GM12878 (cell line): Measurements from ENCODE around the gene SMTNL1. TPM values are rescaled to one million over a fixed set of nuclear protein-coding genes. Genes with fewer than 3 reads are reported as not detected.

ENCODE experiments used
- ATAC-seq: fragments of 200-7000 bp; cut with Tn5 transposase; 3 replicates; pipeline ENCODE4 v1.9.1; 2020; ENCODE audit warnings: mild to moderate bottlenecking, moderate library complexity
- BruUV-seq: library from RNA; stranded (reverse); fragments of 400-500 nt; replicated peaks from 2 replicates; lab custom pipeline; 2021; lab: Mats Ljungman, UMichigan
- CTCF ChIA-PET: fragments of 300-600 bp; sonication (Branson Sonifier 250); formaldehyde crosslinking; extraction: SDS; loops from one replicate; lab custom pipeline; 2021; ENCODE audit warnings: inconsistent platforms; lab: Yijun Ruan, JAX
- POLR2A ChIA-PET: fragments of 350-600 bp; formaldehyde crosslinking; extraction: SDS; loops from one replicate; lab custom pipeline; 2021; ENCODE audit warnings: inconsistent platforms; lab: Charles Lee
- RAD21 ChIA-PET: fragments of 300-600 bp; sonication (Branson Sonifier 250); formaldehyde crosslinking; loops from one replicate; lab custom pipeline; 2023; ENCODE audit warnings: antibody characterized with exemption; ENCODE audit not compliant: unreplicated experiment; lab: Charles Lee
- SMC1A ChIA-PET: fragments of 300-600 bp; sonication (Branson Sonifier 250); formaldehyde crosslinking; loops from one replicate; lab custom pipeline; 2023; ENCODE audit not compliant: unreplicated experiment, uncharacterized antibody; lab: Charles Lee
- DNase-seq: peaks from one replicate; pipeline ENCODE4 v3.0.0-alpha.2; 2011; ENCODE audit warnings: low read depth, low spot score
- FAIRE-seq: peaks from 3 replicates; lab custom pipeline; 2011; peaks lifted over from hg19 to GRCh38; lab: Jason Lieb, UNC
- H2AFZ ChIP-seq: 2 replicates; pipeline ENCODE4 v1.6.0; 2011; ENCODE audit warnings: low read depth, low read length, control low read depth; ENCODE audit not compliant: control insufficient read depth
- H3K27ac ChIP-seq: 2 replicates; pipeline ENCODE4 v1.5.1; 2011; ENCODE audit warnings: control low read depth; ENCODE audit not compliant: control insufficient read depth, insufficient read depth
- H3K27me3 ChIP-seq, 2 experiments: replicated peaks in 1 of 2; 2 replicates each; pipeline versions ENCODE4 v1.6.0 to v1.6.1; 2011; ENCODE audit warnings: low read length in 1 of 2; ENCODE audit not compliant: control insufficient read depth in 2 of 2, insufficient read depth in 2 of 2
- H3K36me3 ChIP-seq, 2 experiments: 2 replicates each; pipeline ENCODE4 v1.5.1; 2011; ENCODE audit warnings: low read length in 1 of 2; ENCODE audit not compliant: control insufficient read depth in 2 of 2, insufficient read depth in 2 of 2
- H3K4me1 ChIP-seq: 2 replicates; pipeline ENCODE4 v1.6.1; 2011; ENCODE audit warnings: mild to moderate bottlenecking, low read length, moderate library complexity, mixed read lengths; ENCODE audit not compliant: control insufficient read depth, insufficient read depth
- H3K4me2 ChIP-seq: 2 replicates; pipeline ENCODE4 v1.6.0; 2011; ENCODE audit warnings: control low read depth; ENCODE audit not compliant: control insufficient read depth, insufficient read depth
- H3K4me3 ChIP-seq: fragments of 200-600 bp; sonication (generic); 2 replicates; pipeline ENCODE4 v1.5.1; 2016
- H3K79me2 ChIP-seq: 2 replicates; pipeline ENCODE4 v1.6.0; 2011; ENCODE audit warnings: low read length; ENCODE audit not compliant: control insufficient read depth, insufficient read depth
- H3K9ac ChIP-seq: 2 replicates; pipeline ENCODE4 v1.8.0; 2011; ENCODE audit warnings: low read length, control low read depth, mixed read lengths; ENCODE audit not compliant: control insufficient read depth, insufficient read depth
- H3K9me3 ChIP-seq: replicated peaks from 3 replicates; pipeline ENCODE4 v1.5.1; 2011; ENCODE audit warnings: mild to moderate bottlenecking, low read length; ENCODE audit not compliant: control insufficient read depth, insufficient read depth
- H4K20me1 ChIP-seq: 2 replicates; pipeline ENCODE4 v1.6.0; 2011; ENCODE audit not compliant: control insufficient read depth, insufficient read depth
- CHD4 ChIP-seq: fragments of 200-600 bp; sonication (generic); IDR thresholded peaks from 2 replicates; pipeline ENCODE4 v1.6.1; 2016; ENCODE audit warnings: mild to moderate bottlenecking
- EZH2 ChIP-seq: IDR thresholded peaks from 2 replicates; pipeline ENCODE4 v1.6.1; 2012; ENCODE audit warnings: low read depth, mild to moderate bottlenecking, control low read depth, inconsistent platforms, low read length, borderline replicate concordance; ENCODE audit not compliant: control insufficient read depth
- FOS ChIP-seq: IDR thresholded peaks from 3 replicates; pipeline ENCODE4 v1.6.1; 2011; ENCODE audit warnings: borderline replicate concordance; ENCODE audit not compliant: insufficient read length; ENCODE audit errors: extremely low read depth
- GATAD2B ChIP-seq: fragments of 450-650 bp; conservative IDR thresholded peaks from 2 replicates; pipeline ENCODE4 v1.6.1; 2017; ENCODE audit warnings: low read depth, mild to moderate bottlenecking, moderate library complexity
- PRDM15 ChIP-seq: fragments of 450-650 bp; formaldehyde crosslinking; IDR thresholded peaks from 2 replicates; pipeline ENCODE4 v1.4.0; 2020; ENCODE audit warnings: mild to moderate bottlenecking, moderate library complexity
- SIX5 ChIP-seq: IDR thresholded peaks from 2 replicates; pipeline ENCODE4 v1.6.1; 2011; ENCODE audit warnings: mild to moderate bottlenecking, low read depth, low read length, moderate library complexity; ENCODE audit not compliant: severe bottlenecking
- SMAD1 ChIP-seq: fragments of 450-650 bp; IDR thresholded peaks from 2 replicates; pipeline ENCODE4 v1.6.1; 2018; ENCODE audit warnings: mild to moderate bottlenecking, low read depth; ENCODE audit not compliant: partially characterized antibody
- SMC3 ChIP-seq: IDR thresholded peaks from 2 replicates; pipeline ENCODE4 v1.6.1; 2011; ENCODE audit warnings: low read length, improper control_type of control experiment, borderline replicate concordance
- SPI1 ChIP-seq: IDR thresholded peaks from 2 replicates; pipeline ENCODE4 v1.6.1; 2011; ENCODE audit warnings: low read depth, mild to moderate bottlenecking, low read length, moderate library complexity, borderline replicate concordance; ENCODE audit not compliant: insufficient read depth
- TAF1 ChIP-seq: IDR thresholded peaks from 2 replicates; pipeline ENCODE4 v1.6.1; 2011; ENCODE audit warnings: mild to moderate bottlenecking, low read depth, low read length, borderline replicate concordance
- WRNIP1 ChIP-seq: IDR thresholded peaks from 2 replicates; pipeline ENCODE4 v1.6.1; 2011; ENCODE audit warnings: low read depth, low read length, improper control_type of control experiment, borderline replicate concordance
- ZBED1 ChIP-seq: IDR thresholded peaks from 2 replicates; pipeline ENCODE4 v1.6.1; 2016; ENCODE audit warnings: borderline replicate concordance
- WGBS: methylation state at CpG from one replicate; pipeline ENCODE4 v1.1.6; 2016; ENCODE audit warnings: low lambda C conversion rate; ENCODE audit not compliant: insufficient replicate concordance, insufficient coverage; ENCODE audit errors: missing lambda C conversion rate; 5-methylcytosine and 5-hydroxymethylcytosine counted together
- in situ Hi-C: fragments of 300-500 bp; cut with MboI; formaldehyde crosslinking; loops from 9 replicates; pipeline ENCODE4 v1.14.3; 2018; ENCODE audit warnings: mixed read lengths
- intact Hi-C: fragments of 100-400 bp; cut with micrococcal nuclease; formaldehyde crosslinking; loops from one replicate; pipeline ENCODE4 v1.14.2; 2022; ENCODE audit not compliant: unreplicated experiment
- polyA plus RNA-seq, 11 experiments: library from polyadenylated mRNA; depleted of rRNA in 4 of 11; unstranded in 6 of 11; stranded (reverse) in 5 of 11; fragments of >200 nt; fragmentation: Nextera tagmentation in 4 of 11; fragmentation: Illumina TruSeq in 1 of 11; extraction: Ambion mirVana in 4 of 11; extraction: Trizol in 1 of 11; gene quantifications; 1 replicate in 1 of 11; 2 replicates in 10 of 11; pipeline versions ENCODE4 v1.2.1 to v1.2.3, GENCODE V29; 2011 to 2016; ENCODE audit warnings: inconsistent platforms in 2 of 11, missing spikeins in 2 of 11, low read depth in 1 of 11
- total RNA-seq, 4 experiments: library from RNA; depleted of rRNA in 3 of 4; stranded (reverse); fragments of >200 nt in 3 of 4; fragmentation: Illumina TruSeq in 1 of 4; extraction: Trizol in 1 of 4; gene quantifications; 2 replicates each; pipeline versions ENCODE4 v1.2.1 to v1.2.3, GENCODE V29; 2013 to 2021
- TF ChIP-seq, protein P1 (sequence below): IDR thresholded peaks from 2 replicates; pipeline ENCODE4 v1.6.1; 2012; ENCODE audit warnings: low read length, inconsistent platforms

The SMTNL1 gene
- total and polyA plus RNA-seq, 10 of the 15 experiments (the other 5 are each of a cell fraction or from before 2014, with no cell fraction given) = 0.06 to 0.17 (median 0.10) TPM; not detected in 7

DNA sequence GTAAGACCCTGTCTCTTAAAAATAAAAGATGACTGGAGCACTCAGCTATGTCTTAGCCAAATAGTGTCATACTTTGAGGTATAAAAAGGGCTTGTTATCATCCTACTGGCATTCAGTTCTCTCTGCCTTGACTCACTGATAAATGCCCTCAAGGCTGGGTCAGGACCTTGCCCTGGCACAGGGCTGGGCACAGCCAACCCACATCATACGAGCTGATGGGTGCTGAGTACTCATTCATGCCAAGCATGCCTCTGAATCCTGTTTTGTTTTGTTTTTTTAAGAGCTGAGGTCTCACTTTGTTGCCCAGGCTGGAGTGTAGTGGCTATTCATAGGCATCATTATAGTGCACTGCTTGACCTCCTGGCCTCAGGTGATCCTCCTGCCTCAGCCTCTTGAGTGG, 1.9 kb downstream of the SMTNL1 start:
- H3K79me2 ChIP-seq = no peaks in the 10 kb centered on the region
- intact Hi-C loops = no loop called here
- FAIRE-seq (no peak), DNase-seq (no peak), ATAC-seq (no peak)
- H3K4me3 ChIP-seq = no peak overlapping the region
- H3K9me3 ChIP-seq = no peaks in the 10 kb centered on the region
- CTCF ChIA-PET = interaction anchor here (1.3 to 1.6 kb wide), 3 partner anchors 47 to 101 kb away, joined by 3 to 4 read pairs (median 3); no protein-coding TSS in a partner anchor
- no TSS peak for BruUV-seq
- H3K27me3 ChIP-seq = no peaks in the 10 kb centered on the region
- H3K9ac ChIP-seq = no peak overlapping the region
- H3K4me2 ChIP-seq = no peak overlapping the region
- RAD21 ChIA-PET = no interaction called here
- SMC1A ChIA-PET = no interaction called here
- POLR2A ChIA-PET = no interaction called here
- WGBS = 87% methylated on average over 1 of the region's 1 CpG
- no peaks in the 10 kb centered on the region for H3K4me1 ChIP-seq
- no peaks in the 10 kb centered on the region; a peak in 1 of 4 replicates for H3K36me3 ChIP-seq
- in situ Hi-C loops = no loop called here
- no peak for TF ChIP-seq WRNIP1
- TF ChIP-seq GATAD2B = no peak
- H2AFZ ChIP-seq = no peak overlapping the region
- H3K27ac ChIP-seq = no peak overlapping the region
- H4K20me1 ChIP-seq = no peaks in the 10 kb centered on the region

DNA sequence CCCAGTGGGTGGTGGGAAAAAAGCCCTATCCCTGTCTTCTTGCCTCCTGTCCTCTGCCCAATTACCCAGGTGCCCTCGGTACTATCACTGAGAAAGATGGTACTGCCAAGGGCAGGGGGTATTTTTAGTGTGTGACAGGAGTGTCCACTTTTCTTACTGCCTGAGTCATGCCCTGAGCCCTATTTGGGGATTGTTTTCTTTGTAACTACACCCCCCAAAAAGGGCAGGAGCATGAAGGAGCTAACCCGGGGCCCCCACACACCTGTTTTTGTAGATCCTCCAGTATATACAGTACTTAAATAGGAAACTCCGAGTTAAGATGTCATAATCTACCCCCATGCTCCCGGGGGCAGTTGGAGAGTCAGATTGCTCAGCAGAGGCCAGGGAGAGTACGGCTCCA, 3.8 kb downstream of the SMTNL1 start:
- ATAC-seq (no peak), FAIRE-seq (no peak), DNase-seq (no peak)
- CTCF ChIA-PET = interaction anchor here (1.0 kb wide), 1 partner anchor 9 kb away, joined by 3 read pairs; no protein-coding TSS in a partner anchor
- Histone ChIP-seq H3K27me3 (no peaks in the 10 kb centered on the region), H4K20me1 (no peaks in the 10 kb centered on the region), H3K27ac (no peak overlapping the region), H3K79me2 (no peaks in the 10 kb centered on the region), H3K9me3 (no peaks in the 10 kb centered on the region), H3K36me3 (no peaks in the 10 kb centered on the region; a peak in 2 of 4 replicates), H3K4me1 (no peaks in the 10 kb centered on the region), H2AFZ (no peak overlapping the region), H3K4me2 (no peak overlapping the region), H3K4me3 (no peak overlapping the region), H3K9ac (no peak overlapping the region)
- BruUV-seq = no TSS peak
- in situ Hi-C loops (no loop called here), intact Hi-C loops (no loop called here)
- POLR2A ChIA-PET = no interaction called here
- SMC1A ChIA-PET = no interaction called here
- 87% methylated on average over 5 of the region's 5 CpGs for WGBS
- RAD21 ChIA-PET = no interaction called here
- TF ChIP-seq ZBED1 = no peak
- no peak for TF ChIP-seq PRDM15 (CRISPR knock-in tag)
- no peak for TF ChIP-seq SIX5
- TF ChIP-seq SPI1 = no peak
- no peak for TF ChIP-seq CHD4
- TF ChIP-seq TAF1 = no peak
- TF ChIP-seq, protein P1, sequence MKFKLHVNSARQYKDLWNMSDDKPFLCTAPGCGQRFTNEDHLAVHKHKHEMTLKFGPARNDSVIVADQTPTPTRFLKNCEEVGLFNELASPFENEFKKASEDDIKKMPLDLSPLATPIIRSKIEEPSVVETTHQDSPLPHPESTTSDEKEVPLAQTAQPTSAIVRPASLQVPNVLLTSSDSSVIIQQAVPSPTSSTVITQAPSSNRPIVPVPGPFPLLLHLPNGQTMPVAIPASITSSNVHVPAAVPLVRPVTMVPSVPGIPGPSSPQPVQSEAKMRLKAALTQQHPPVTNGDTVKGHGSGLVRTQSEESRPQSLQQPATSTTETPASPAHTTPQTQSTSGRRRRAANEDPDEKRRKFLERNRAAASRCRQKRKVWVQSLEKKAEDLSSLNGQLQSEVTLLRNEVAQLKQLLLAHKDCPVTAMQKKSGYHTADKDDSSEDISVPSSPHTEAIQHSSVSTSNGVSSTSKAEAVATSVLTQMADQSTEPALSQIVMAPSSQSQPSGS = no peak
- TF ChIP-seq EZH2 = no peak
- no peak for TF ChIP-seq SMC3
- no peak for TF ChIP-seq FOS
- no peak for TF ChIP-seq SMAD1
